ENCODE measurements around the gene USP17L22.
"Not testable (repeated sequence)": the region's sequence is repeated elsewhere in the genome, so short reads cannot be mapped to it uniquely, and the experiment has no call there.

Gene USP17L22

GRCh38 chr4:9247953-9248680, 19.3 kb upstream of the USP17L22 start, which contains the start of gene USP17L18:
USP17L18 (plus strand) TSS chr4:9248630; CDS start chr4:9248630, 0 bp downstream.
- H3K4me2 ChIP-seq (ENCODE audit: low read depth, low read length, poor library complexity, severe bottlenecking); H3K9me3 ChIP-seq (ENCODE audit: insufficient read depth, low read depth, low read length); H2AFZ ChIP-seq (ENCODE audit: low read length): not testable (repeated sequence)

GRCh38 chr4:9253078-9253477, 14.3 kb upstream of the USP17L22 start, which contains the start of gene USP17L19:
USP17L19 (plus strand) TSS chr4:9253378; CDS start chr4:9253378, 0 bp downstream.
- H3K9me2 ChIP-seq (replicated peaks; ENCODE audit: low read depth, low read length); H3K79me2 ChIP-seq (ENCODE audit: insufficient read depth, low read length); H3K36me3 ChIP-seq (ENCODE audit: insufficient read depth, low read length); H3K4me1 ChIP-seq (ENCODE audit: insufficient read depth, low read length, poor library complexity, severe bottlenecking); H3K4me2 ChIP-seq (ENCODE audit: low read depth, low read length, poor library complexity, severe bottlenecking); H3K27me3 ChIP-seq (ENCODE audit: insufficient read depth, low read length, poor library complexity, severe bottlenecking); H3K4me3 ChIP-seq (ENCODE audit: low read length, poor library complexity, severe bottlenecking); H2AFZ ChIP-seq (ENCODE audit: low read length); H3F3A ChIP-seq (ENCODE audit: low read depth); H3K9me3 ChIP-seq (ENCODE audit: insufficient read depth, low read depth, low read length); H4K20me1 ChIP-seq (ENCODE audit: insufficient read depth, low read length, poor library complexity, severe bottlenecking); H3K9ac ChIP-seq (ENCODE audit: low read depth, low read length, poor library complexity, severe bottlenecking): not testable (repeated sequence)

More at GRCh38 chr4:9247953-9248680, 19.3 kb upstream of the USP17L22 start, which contains the start of gene USP17L18:
- H3K4me1 ChIP-seq (ENCODE audit: insufficient read depth, low read length, poor library complexity, severe bottlenecking); H3K9me2 ChIP-seq (replicated peaks; ENCODE audit: low read depth, low read length); H3K4me3 ChIP-seq (ENCODE audit: low read length, poor library complexity, severe bottlenecking); H3K9ac ChIP-seq (ENCODE audit: low read depth, low read length, poor library complexity, severe bottlenecking); H3F3A ChIP-seq (ENCODE audit: low read depth); H3K36me3 ChIP-seq (ENCODE audit: insufficient read depth, low read length); H3K79me2 ChIP-seq (ENCODE audit: insufficient read depth, low read length); H4K20me1 ChIP-seq (ENCODE audit: insufficient read depth, low read length, poor library complexity, severe bottlenecking); H3K27me3 ChIP-seq (ENCODE audit: insufficient read depth, low read length, poor library complexity, severe bottlenecking): not testable (repeated sequence)

- not testable (repeated sequence) for H2AFZ ChIP-seq (ENCODE audit: low read length); H3K27me3 ChIP-seq (ENCODE audit: insufficient read depth, low read length, poor library complexity, severe bottlenecking); H3K9me3 ChIP-seq (ENCODE audit: insufficient read depth, low read depth, low read length); H3K9me2 ChIP-seq (replicated peaks; ENCODE audit: low read depth, low read length); H3K4me3 ChIP-seq (ENCODE audit: low read length, poor library complexity, severe bottlenecking); H3F3A ChIP-seq (ENCODE audit: low read depth); H3K79me2 ChIP-seq (ENCODE audit: insufficient read depth, low read length); H4K20me1 ChIP-seq (ENCODE audit: insufficient read depth, low read length, poor library complexity, severe bottlenecking); H3K4me1 ChIP-seq (ENCODE audit: insufficient read depth, low read length, poor library complexity, severe bottlenecking); H3K9ac ChIP-seq (ENCODE audit: low read depth, low read length, poor library complexity, severe bottlenecking); H3K36me3 ChIP-seq (ENCODE audit: insufficient read depth, low read length); H3K4me2 ChIP-seq (ENCODE audit: low read depth, low read length, poor library complexity, severe bottlenecking)
These were observed 9.6 kb upstream of the USP17L22 start, which contains the start of gene USP17L20 for GRCh38 chr4:9257824-9258223. USP17L20 (plus strand) TSS chr4:9258124; CDS start chr4:9258124, 0 bp downstream.

- H2AFZ ChIP-seq (ENCODE audit: low read length); H3K4me2 ChIP-seq (ENCODE audit: low read depth, low read length, poor library complexity, severe bottlenecking); H3K9ac ChIP-seq (ENCODE audit: low read depth, low read length, poor library complexity, severe bottlenecking); H3K79me2 ChIP-seq (ENCODE audit: insufficient read depth, low read length); H3K27me3 ChIP-seq (ENCODE audit: insufficient read depth, low read length, poor library complexity, severe bottlenecking); H4K20me1 ChIP-seq (ENCODE audit: insufficient read depth, low read length, poor library complexity, severe bottlenecking); H3K9me2 ChIP-seq (replicated peaks; ENCODE audit: low read depth, low read length); H3F3A ChIP-seq (ENCODE audit: low read depth); H3K4me1 ChIP-seq (ENCODE audit: insufficient read depth, low read length, poor library complexity, severe bottlenecking); H3K36me3 ChIP-seq (ENCODE audit: insufficient read depth, low read length); H3K4me3 ChIP-seq (ENCODE audit: low read length, poor library complexity, severe bottlenecking); H3K9me3 ChIP-seq (ENCODE audit: insufficient read depth, low read depth, low read length): not testable (repeated sequence)
These were observed 4.8 kb upstream of the USP17L22 start, which contains the start of gene USP17L21 for GRCh38 chr4:9262572-9262971. USP17L21 (plus strand) TSS chr4:9262872; CDS start chr4:9262872, 0 bp downstream.

- not testable (repeated sequence) for H3K9me3 ChIP-seq (ENCODE audit: insufficient read depth, low read depth, low read length); H3K27me3 ChIP-seq (ENCODE audit: insufficient read depth, low read length, poor library complexity, severe bottlenecking); H2AFZ ChIP-seq (ENCODE audit: low read length); H3K9ac ChIP-seq (ENCODE audit: low read depth, low read length, poor library complexity, severe bottlenecking); H3K9me2 ChIP-seq (replicated peaks; ENCODE audit: low read depth, low read length); H3K4me2 ChIP-seq (ENCODE audit: low read depth, low read length, poor library complexity, severe bottlenecking); H3K4me1 ChIP-seq (ENCODE audit: insufficient read depth, low read length, poor library complexity, severe bottlenecking); H3K4me3 ChIP-seq (ENCODE audit: low read length, poor library complexity, severe bottlenecking); H3F3A ChIP-seq (ENCODE audit: low read depth); H3K79me2 ChIP-seq (ENCODE audit: insufficient read depth, low read length); H4K20me1 ChIP-seq (ENCODE audit: insufficient read depth, low read length, poor library complexity, severe bottlenecking); H3K36me3 ChIP-seq (ENCODE audit: insufficient read depth, low read length)
These were observed 4.3 kb downstream of the USP17L22 start for GRCh38 chr4:9271719-9272118.
